Sigmoid colon (tissue), 4 donors: Measurements from ENCODE around the gene CDON.

Experiments used
- EP300 ChIP-seq, 4 donors: sonication (generic); formaldehyde crosslinking; IDR thresholded peaks; one replicate each; pipeline ENCODE4 v1.6.1; 2017; ENCODE audit warnings: antibody characterized with exemption in 4 of 4
- POLR2A ChIP-seq, 2 donors: fragments of 450-650 bp; IDR thresholded peaks; one replicate each; pipeline ENCODE4 v1.6.1; 2016; ENCODE audit warnings: antibody characterized with exemption in 2 of 2, mild to moderate bottlenecking in 2 of 2, moderate library complexity in 2 of 2
- POLR2AphosphoS5 ChIP-seq, 4 donors: sonication (generic); formaldehyde crosslinking; IDR thresholded peaks; one replicate each; pipeline ENCODE4 v1.6.1; 2017; ENCODE audit warnings: antibody characterized with exemption in 4 of 4
- TF ChIP-seq, protein P1 (sequence below), 4 experiments: fragments of 450-650 bp in 3 of 4; fragments of 200-600 bp in 1 of 4; IDR thresholded peaks; one replicate each; pipeline ENCODE4 v1.5.1; 2016 to 2019; ENCODE audit warnings: antibody characterized with exemption in 4 of 4, mild to moderate bottlenecking in 3 of 4, moderate library complexity in 2 of 4

DNA sequence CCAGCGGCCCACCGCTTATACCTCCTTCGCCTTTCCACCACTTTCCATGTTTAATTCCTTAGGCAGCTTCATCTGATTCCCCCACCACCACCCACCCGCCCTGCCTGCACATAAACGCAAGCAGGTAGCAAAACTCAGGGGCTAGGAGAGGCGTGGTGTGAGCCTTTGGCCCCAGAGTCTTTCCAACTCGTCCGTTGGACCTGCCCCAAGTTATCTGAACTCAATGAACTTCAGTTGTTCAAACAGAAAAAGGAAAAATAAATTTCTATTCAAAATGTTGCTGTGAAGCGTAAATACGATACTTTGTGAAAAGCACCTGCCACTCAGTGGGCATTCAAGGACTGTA lies 814 bp upstream of the CDON start:
- TF ChIP-seq POLR2A (IDR thresholded peaks at IDR 0.05): no peak
- no peak for TF ChIP-seq EP300 (IDR thresholded peaks at IDR 0.05)
- TF ChIP-seq, protein P1, sequence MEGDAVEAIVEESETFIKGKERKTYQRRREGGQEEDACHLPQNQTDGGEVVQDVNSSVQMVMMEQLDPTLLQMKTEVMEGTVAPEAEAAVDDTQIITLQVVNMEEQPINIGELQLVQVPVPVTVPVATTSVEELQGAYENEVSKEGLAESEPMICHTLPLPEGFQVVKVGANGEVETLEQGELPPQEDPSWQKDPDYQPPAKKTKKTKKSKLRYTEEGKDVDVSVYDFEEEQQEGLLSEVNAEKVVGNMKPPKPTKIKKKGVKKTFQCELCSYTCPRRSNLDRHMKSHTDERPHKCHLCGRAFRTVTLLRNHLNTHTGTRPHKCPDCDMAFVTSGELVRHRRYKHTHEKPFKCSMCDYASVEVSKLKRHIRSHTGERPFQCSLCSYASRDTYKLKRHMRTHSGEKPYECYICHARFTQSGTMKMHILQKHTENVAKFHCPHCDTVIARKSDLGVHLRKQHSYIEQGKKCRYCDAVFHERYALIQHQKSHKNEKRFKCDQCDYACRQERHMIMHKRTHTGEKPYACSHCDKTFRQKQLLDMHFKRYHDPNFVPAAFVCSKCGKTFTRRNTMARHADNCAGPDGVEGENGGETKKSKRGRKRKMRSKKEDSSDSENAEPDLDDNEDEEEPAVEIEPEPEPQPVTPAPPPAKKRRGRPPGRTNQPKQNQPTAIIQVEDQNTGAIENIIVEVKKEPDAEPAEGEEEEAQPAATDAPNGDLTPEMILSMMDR (IDR thresholded peaks at IDR 0.05): no peak
- no peak for TF ChIP-seq POLR2AphosphoS5 (IDR thresholded peaks at IDR 0.05)
